ENCODE measurements around the gene DPCD.
"Not testable (repeated sequence)": the region's sequence is repeated elsewhere in the genome, so short reads cannot be mapped to it uniquely, and the experiment has no call there.

Gene DPCD

DNA sequence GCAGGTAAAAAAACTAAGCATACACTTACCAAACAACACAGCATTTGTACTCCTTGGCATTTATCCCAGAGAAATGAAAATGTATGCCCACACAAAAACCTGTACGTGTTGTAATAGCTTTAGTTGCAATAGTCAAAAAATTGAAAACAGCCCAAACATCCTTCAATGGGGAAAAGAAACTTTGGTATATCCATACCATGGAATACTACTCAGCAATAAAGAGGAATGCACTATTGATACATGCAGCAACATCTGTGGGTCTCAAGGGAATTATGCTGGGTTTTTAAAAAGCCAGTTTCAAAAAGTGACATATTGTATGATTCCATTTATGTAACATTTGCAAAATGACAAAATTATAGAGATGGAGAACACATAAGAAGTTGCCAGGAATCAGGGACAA is 35.4 kb downstream of the DPCD start:
- no peak for DNase-seq

DNA sequence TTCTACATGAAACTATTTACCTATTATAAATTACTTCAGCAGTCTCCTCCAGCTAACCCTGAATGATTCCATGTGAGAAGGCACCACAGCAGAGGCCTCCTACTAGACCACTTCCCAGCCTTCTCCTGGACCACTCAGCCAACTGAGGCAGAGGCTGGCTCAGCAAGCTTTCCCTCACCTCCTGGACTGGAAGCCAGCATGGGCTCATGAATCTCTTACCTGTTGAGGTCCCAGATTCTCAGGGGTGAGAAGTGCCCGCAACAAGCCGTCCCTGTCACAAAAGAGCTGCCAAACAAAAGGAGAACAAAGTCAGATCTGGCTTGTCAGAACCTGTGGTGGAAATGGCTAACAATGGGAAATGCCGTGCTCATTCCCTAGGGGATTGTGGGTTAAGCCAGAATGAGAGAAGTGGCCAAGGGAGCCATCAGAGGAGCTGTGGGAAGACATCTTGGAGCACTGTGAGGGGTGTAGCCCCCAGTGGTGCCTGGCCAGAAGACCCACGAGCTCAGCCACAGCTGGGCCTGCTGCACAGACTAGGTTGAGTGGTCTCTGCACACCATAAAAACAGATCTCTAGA is 36.5 kb downstream of the DPCD start:
- DNase-seq = no peak

DNA sequence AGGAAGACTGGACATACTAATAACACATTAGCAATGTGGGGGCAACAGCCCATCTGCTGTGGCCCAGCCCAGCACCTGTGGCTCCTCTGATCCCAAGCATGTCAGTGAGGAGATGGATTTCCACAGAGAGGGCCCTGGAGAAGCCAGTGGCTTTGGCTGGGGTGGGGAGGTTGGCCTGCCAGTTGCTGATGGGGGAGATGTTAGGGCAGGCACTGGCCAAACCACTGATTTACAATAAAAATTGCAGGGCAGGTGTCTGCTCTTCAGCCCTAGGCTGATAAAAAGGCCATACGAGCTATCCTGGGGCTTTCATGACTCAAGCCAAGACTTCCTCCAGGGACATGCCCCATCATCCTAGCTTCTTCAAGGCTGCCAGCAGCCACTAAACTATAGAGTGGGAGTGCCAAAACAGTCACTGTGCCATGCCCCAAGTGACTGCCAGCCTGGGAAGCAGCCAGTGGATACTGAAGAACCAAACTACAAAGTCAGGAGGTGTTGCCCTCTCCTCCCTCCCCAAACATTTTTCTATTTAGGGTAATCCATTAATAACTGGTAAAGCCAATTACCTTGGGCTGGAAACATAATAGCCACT is 37.8 kb downstream of the DPCD start:
- no peak for DNase-seq

DNA sequence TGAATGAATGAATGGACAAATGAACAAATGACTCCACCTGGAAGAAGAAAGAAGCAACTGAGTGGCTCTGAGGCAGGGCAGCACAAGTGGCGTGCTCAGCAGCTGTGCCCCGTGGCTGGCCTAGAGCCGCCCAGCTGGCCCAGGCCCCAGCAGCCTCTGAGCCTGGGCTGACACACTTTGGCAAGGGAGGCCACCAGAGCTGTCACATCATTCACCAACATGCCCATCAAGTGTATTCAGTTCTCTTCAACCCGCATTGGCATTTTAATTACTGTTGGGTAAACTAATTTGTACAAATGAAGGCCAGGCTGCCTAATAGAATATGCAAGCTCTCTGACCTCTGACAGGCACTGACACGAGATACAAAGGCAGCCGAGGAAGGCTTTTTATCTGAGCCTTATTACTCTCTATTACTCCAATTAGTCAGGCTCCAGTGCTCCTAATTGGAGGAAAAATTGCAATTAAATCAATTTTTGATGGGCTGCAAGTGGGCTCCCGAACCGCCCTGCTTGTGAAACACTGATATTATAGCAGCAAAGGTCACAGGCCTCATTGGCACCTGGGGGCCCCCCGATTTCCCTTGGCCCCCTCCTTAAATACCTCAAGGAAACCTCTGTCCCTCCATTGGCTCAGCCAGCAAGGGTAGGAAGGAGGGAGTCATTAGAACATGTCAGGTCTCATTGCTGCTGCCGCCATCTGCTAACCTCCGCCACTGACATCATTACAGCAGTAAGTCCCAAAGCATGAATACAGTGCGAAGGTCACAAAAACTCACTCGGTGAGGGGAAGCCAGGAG is 41.9 kb downstream of the DPCD start:
- DNase-seq = no peak

DNA sequence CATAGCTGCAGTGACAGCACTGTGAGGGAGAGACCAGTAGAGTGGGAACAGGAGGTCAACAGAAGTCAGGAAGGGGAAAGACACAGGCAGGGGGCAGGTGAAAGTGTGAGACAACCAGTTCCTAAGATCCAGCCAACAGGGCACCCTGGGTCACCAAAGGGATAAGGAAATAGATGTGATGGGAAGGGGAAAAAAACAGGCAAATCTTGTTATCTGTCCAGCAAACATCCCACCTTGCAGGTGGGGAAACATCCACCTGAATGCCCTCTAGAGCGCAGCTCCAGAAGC is 42.5 kb downstream of the DPCD start:
- DNase-seq = no peak

DNA sequence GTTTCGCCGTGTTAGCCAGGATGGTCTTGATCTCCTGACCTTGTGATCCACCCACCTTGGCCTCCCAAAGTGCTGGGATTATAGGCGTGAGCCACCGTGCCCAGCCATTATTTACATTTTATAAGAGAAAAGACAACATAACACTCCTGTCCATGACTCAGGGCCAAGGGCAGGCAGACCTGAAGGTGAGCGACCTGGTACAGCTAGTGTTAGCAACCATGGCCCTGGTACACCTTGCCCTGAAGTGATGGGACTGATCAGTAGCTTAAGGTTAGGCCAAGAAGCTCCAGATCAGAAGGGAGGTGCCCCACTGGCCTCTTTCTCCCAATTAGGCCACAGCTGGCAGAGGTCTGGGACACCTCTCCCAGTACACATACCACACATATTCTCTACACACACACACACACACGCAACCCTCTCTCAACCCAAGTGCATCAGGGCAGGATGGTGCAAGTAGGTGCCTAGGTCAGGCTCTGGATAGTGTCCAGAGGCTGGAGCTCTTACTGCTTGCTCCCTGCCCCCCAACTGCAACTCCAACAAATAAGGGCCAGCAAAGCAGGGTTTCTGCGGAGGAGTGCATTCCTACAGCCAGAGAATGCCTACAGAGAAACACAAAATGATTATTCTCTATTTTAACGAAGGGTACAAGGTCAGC is 43.8 kb downstream of the DPCD start:
- no peak for DNase-seq

DNA sequence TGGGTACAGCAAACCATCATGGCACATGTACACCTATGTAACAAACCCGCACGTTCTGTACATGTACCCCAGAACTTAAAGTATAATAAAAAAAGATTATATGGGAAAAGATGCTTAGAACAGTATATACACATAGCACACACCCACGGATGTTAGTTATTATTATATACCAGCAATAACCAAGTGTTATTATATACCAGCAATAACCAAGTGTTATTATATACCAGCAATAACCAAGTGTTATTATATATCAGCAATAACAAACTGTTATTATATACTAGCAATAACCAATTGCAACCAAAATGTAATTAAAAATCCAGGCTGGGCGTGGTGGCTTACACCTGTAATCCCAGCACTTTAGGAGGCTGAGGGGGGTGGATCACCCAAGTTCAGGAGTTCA is 45.4 kb downstream of the DPCD start:
- not testable (repeated sequence) for DNase-seq

DNA sequence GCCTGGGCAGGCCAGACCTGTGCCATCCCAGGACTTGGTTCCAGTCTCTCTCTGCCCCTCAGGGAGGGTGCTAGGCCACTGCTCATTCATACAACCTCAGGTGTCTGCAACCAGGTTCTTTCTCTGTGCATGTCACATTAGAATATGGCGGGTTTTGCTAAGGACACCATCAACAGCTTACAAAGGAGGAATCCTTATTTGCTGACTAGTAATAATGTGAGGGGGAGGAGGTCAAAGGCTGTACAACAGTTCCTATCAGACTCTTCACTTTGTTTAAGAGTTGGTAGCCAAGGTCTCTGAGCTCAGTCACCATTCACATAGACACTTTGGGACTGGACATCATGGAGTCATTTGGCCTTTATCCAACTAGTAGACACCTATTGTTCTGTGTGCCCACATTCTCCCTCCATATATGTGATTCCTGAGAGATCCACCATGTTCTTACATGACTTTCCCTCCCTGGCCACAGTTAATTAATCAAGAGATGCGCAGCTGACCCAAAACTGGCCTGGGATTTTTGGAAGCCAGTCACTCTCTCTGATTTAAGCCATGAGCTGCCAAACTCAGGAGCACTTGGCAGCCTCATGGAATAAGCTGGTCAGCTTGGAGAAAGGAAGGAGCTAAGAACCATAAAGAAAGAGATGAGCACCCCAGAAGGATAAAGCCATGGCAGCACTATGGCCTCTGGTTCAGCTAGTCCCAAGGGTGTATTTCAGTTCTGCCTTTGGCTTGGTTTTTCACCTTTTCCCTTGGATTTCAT is 51.2 kb downstream of the DPCD start:
- DNase-seq = no peak

DNA sequence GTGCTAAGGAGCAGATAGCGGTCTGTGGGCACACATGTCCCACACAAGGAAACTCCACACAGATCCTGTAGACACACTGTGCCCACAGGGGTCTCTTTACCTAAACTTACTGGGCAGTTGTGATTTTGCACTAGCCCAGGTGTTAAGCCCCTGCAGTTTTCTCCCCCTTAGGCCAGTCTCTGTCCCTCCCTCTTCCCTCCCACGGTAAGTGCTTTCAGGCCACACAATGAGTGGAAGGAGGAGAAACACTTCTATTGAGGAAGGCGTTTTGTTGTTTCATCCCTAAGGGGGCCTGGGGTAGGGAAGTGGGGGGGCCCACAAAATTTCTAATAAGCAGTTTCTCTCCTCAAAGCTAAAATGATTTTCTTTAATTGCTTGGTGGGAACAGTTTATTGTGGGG is 55.4 kb downstream of the DPCD start:
- no peak for DNase-seq

DNA sequence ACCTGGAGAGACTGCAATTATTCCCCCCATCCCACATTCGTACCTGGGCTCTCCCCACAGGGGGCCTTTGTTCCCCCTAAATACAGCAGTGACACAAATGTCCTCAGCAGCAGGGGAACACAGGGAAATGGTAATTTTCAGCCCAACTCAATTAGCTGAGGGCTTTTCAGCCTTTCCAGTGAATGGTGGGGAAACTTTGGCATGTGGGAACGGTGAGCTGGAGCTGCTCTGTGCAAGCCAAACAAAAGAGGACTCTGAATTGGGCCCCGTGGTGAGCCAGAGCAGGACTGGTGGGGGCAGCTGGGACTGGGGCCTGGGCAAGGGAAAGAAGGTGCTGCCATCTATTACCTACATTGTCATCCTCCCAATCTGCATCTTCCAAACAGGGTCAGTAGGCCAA is 55.9 kb downstream of the DPCD start:
- DNase-seq = no peak

DNA sequence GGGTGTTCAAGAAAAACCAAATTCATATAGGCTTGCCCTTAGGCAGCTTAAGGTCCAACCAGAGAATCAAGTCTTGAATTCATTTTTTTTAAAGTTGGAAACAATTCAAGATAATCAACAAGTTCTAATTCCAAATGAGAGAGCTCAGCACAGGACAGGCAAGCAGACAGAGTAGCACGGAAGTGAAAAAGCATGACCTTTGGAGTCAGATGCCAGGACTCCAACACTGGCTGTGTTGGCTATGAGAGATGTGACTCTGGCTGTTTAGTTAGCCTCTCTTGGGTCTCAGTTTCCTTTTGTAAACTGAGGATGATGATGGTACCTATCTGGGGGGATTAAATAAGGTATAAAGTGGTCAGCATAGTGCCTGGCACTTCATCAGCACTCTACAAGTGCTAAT is 57.5 kb downstream of the DPCD start:
- DNase-seq = no peak

DNA sequence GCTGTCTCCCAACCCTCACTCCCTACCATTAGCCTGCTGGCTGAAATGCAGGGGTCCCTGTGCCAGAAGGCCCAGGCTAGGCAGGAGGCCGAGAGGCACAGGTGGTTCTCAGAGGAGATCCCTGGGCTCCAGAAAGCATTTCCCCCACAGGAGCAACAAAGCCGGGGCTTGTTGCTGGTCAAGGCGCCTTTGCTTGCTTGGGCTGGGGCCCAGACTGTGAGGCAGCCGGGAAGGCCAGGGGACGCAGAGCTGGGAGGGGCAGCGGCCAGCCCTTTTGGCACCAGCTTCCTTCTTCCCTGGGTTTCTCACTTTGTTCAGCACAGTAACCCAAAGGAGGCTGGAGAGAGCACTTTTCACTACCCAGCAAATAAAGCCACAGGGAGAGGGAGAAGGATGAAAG is 58.2 kb downstream of the DPCD start:
- DNase-seq = no peak

DNA sequence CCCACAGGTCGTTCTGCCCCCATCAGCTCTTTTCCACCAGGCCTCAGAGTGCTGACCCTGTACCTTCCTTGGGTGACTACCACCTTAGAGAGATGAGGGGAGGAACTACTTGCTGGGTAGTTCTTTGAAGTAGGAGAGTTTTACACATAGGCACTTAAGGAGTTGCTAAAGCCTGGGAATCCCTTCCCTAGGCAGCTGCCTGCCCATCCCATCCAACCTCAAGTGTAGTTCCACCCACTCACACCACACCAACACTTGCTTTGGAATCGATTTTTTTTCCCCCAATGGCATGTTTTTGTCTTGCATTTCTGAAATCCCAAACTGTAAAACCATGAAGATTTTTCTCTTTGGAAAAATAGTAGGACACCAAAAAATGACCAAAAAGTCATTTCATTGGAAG is 59.1 kb downstream of the DPCD start:
- DNase-seq = no peak

DNA sequence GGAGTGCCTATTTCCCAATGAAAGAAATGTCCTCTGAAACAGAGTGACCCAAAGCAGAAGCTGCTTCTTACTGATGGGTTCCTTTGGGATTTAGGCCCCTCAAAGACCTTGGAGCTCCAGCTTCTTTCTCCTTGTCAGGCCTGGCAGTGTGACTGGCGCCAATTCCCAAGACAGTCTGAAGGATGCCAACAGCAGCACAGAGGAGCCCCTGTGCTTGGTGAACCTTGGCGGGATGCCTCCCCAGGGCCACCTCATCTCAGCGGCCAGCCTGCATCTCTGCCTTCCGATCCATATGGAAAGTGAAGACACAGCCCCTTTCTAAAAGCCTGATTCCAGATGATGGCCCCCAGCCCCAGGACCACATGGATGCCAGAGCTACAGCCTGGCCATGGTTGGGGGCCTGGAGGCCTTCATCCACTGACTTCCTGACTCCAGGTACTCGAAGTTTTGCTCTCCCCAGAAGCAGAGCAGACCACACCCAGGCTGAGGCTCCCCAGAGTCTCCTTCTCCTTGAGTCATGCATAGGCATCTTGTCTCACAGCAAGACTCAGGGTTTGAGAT is 61.5 kb downstream of the DPCD start:
- no peak for DNase-seq

DNA sequence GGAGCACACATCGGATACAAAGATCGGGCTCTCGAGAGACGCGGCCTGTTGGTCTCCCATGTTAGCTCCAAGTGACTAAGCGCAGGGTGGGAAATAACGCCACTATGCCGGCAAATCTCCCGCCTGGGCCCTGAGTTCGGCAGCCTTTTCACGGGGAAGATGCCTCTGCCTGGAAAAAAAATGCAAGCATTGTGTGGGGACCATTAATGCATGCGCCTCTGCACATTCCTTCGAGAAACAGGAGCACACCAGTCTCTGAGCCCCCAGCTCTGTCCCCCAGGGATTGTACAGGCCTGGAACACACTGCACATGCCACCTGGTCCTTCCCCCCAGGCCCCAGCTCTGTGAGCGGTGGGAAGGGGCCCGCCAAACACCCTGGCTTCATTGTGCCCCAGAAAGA is 62.7 kb downstream of the DPCD start:
- DNase-seq = no peak

DNA sequence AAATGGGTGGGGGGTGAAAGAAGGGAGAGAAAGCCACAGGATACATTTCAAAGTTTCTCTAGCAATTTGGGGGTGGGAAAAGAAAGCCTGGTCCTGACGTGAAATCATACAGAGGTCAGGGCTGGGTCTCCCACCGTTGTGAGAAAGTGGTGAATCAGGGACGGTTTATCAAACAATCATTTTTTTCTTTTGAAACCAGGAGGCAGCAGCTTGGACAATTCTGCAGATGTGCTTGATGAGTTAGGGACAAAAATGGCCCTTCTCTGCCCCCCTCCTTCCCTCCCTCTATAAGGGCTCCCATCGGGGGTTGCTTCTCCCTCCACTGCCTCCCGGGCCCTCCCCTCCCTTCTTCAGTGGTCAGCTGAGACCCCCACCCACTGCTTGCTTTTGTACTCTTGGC is 63.2 kb downstream of the DPCD start:
- no peak for DNase-seq

DNA sequence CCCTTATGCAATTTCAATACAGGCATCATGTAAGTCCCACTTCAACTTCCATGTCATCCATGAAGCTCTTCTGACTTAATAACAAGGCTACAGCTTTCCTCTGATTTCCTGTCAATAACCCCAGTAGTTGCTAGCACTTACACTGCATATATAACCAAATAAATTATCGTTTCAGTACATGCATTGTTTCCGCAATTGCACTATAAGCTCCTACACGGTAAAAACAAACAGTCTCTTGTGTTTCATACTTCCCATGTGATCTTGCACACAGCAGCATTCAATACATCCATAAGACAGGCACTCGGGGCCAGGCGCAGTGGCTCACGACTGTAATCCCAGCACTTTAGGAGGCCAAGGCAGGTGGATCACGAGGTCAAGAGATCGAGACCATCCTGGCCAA is 65.4 kb downstream of the DPCD start:
- no peak for DNase-seq

DNA sequence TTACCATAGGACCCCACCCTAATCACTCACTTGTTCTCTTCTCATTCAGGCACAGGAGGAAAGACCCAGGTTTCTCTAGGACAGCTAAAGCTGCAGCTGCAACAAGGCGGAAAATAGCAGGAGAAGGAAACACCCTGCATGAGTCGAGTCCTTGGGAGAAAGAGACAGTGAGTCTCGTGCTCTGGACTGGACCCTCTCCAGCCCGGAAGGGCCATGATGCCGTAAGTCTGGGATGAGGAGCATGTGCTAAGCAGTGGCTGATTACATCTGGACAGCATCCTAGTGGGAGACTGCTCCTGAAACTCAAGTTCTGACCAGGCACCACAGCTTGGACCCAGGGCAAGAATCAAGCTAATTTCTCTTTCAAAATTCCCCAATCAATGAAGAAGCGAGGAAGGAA is 67.4 kb downstream of the DPCD start:
- DNase-seq = no peak

DNA sequence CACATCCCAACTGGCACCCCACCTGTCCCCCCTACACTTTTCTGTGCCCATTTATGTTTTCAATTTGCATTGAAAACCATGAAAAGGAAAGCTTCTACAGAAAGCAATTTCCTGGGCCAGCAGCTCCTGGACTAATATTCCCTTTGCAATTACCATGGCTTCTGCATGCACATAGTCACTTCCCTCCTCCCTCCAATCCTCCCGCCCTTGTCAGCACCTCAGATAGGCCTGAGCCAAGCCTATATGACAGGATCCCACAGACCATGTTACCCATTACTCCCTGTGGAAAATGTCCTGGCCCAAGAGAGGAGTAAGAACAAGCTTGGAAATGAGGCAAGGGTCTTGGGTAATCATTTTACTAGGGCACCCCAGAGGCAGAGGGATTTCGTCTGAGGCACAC is 68.8 kb downstream of the DPCD start:
- no peak for DNase-seq

DNA sequence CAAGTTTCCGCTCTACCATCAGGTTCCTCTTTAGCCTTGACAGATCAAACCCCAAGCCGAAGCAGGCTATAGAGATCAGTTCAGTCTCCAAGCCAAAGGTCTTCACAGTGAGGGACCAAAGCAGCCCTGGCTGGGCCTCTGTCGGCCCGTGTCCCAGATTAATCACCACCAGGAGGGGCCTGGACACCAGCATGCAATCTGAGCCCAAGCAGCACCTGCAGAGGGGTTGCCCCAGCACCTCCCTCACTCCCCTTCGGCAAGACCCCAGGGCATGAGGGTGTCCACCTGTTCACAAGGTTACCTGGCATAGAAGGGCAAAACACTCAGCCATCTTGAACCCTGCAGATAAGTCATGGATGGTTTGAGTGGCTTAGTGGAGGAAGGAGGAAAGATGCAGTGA is 70.9 kb downstream of the DPCD start:
- no peak for DNase-seq
